Mesenchymal stem cell (in vitro differentiated cells and primary cell): Measurements from ENCODE around the gene CCDC120.

Experiments used
- DNase-seq: peaks from one replicate; pipeline ENCODE4 v3.0.0-alpha.2; 2013
- H2AFZ ChIP-seq: one replicate; pipeline ENCODE4 v1.6.1; 2013; ENCODE audit warnings: low read depth, mild to moderate bottlenecking, control low read depth, inconsistent platforms, low read length, moderate library complexity
- H2AK5ac ChIP-seq: 2 replicates; pipeline ENCODE4 v1.6.1; 2013; ENCODE audit warnings: low read length, moderate library complexity, mild to moderate bottlenecking, inconsistent platforms; ENCODE audit not compliant: severe bottlenecking
- H2BK120ac ChIP-seq: one replicate; pipeline ENCODE4 v1.6.1; 2013; ENCODE audit warnings: low read depth, mild to moderate bottlenecking, inconsistent platforms, low read length, moderate library complexity
- H2BK12ac ChIP-seq, 2 experiments: one replicate each; pipeline ENCODE4 v1.6.1; 2013; ENCODE audit warnings: inconsistent platforms in 2 of 2, low read length in 2 of 2, mild to moderate bottlenecking in 2 of 2, moderate library complexity in 2 of 2, control low read depth in 1 of 2
- H2BK15ac ChIP-seq: one replicate; pipeline ENCODE4 v1.6.1; 2013; ENCODE audit warnings: mild to moderate bottlenecking, low read depth, inconsistent platforms; ENCODE audit not compliant: poor library complexity, severe bottlenecking
- H2BK5ac ChIP-seq: 2 replicates; pipeline ENCODE4 v1.6.1; 2013; ENCODE audit warnings: low read depth, mild to moderate bottlenecking, low read length, control low read depth, inconsistent platforms; ENCODE audit not compliant: poor library complexity, severe bottlenecking
- H3K14ac ChIP-seq, 2 experiments: one replicate each; pipeline ENCODE4 v1.6.1; 2013; ENCODE audit warnings: inconsistent platforms in 2 of 2, low read length in 2 of 2, control low read depth in 1 of 2, mild to moderate bottlenecking in 1 of 2, moderate library complexity in 1 of 2
- H3K18ac ChIP-seq, 2 experiments: one replicate each; pipeline ENCODE4 v1.6.1; 2013; ENCODE audit warnings: inconsistent platforms in 2 of 2, low read length in 2 of 2, control low read depth in 1 of 2, low read depth in 1 of 2, mild to moderate bottlenecking in 1 of 2
- H3K23ac ChIP-seq, 2 experiments: one replicate each; pipeline ENCODE4 v1.6.1; 2013; ENCODE audit warnings: inconsistent platforms in 2 of 2, low read length in 2 of 2, mild to moderate bottlenecking in 2 of 2, moderate library complexity in 2 of 2, control low read depth in 1 of 2
- H3K27ac ChIP-seq: 2 replicates; pipeline ENCODE4 v1.5.1; 2013; ENCODE audit warnings: mild to moderate bottlenecking, moderate library complexity, low read length, control low read depth, inconsistent platforms; ENCODE audit not compliant: poor library complexity, severe bottlenecking
- H3K27me3 ChIP-seq, 2 experiments: 2 replicates each; pipeline versions ENCODE4 v1.6.1 to v1.7.0; 2013; ENCODE audit warnings: low read length in 2 of 2, mild to moderate bottlenecking in 2 of 2, moderate library complexity in 2 of 2, control low read depth in 1 of 2, inconsistent platforms in 1 of 2; ENCODE audit not compliant: control insufficient read depth in 1 of 2, insufficient read depth in 1 of 2
- H3K36me3 ChIP-seq, 2 experiments: 2 replicates each; pipeline versions ENCODE4 v1.6.1 to v1.7.0; 2013; ENCODE audit warnings: low read length in 2 of 2, control low read depth in 1 of 2, inconsistent platforms in 1 of 2, low read depth in 1 of 2, mild to moderate bottlenecking in 1 of 2; ENCODE audit not compliant: insufficient read depth in 2 of 2, control insufficient read depth in 1 of 2
- H3K4ac ChIP-seq, 2 experiments: one replicate each; pipeline ENCODE4 v1.6.1; 2013; ENCODE audit warnings: inconsistent platforms in 2 of 2, low read length in 2 of 2, mild to moderate bottlenecking in 2 of 2, moderate library complexity in 2 of 2, control low read depth in 1 of 2, low read depth in 1 of 2
- H3K4me1 ChIP-seq: 2 replicates; pipeline ENCODE4 v1.6.1; 2013; ENCODE audit warnings: low read depth, low read length, control low read depth; ENCODE audit not compliant: control insufficient read depth, insufficient read depth
- H3K4me2 ChIP-seq: 2 replicates; pipeline ENCODE4 v1.6.1; 2013; ENCODE audit warnings: low read length, mild to moderate bottlenecking, inconsistent platforms; ENCODE audit not compliant: poor library complexity, severe bottlenecking
- H3K4me3 ChIP-seq, 2 experiments: 2 replicates each; pipeline versions ENCODE4 v1.5.1 to v1.7.0; 2013; ENCODE audit warnings: low read length in 2 of 2, mild to moderate bottlenecking in 2 of 2, control low read depth in 1 of 2, low read depth in 1 of 2; ENCODE audit not compliant: insufficient read depth in 1 of 2
- H3K79me1 ChIP-seq: replicated peaks from 2 replicates; pipeline ENCODE4 v1.6.1; 2013; ENCODE audit warnings: mild to moderate bottlenecking, control low read depth, low read length, inconsistent platforms; ENCODE audit not compliant: poor library complexity, severe bottlenecking
- H3K9ac ChIP-seq: 2 replicates; pipeline ENCODE4 v1.7.0; 2013; ENCODE audit warnings: mild to moderate bottlenecking, low read length, moderate library complexity
- H3K9me3 ChIP-seq: 2 replicates; pipeline ENCODE4 v1.7.0; 2013; ENCODE audit warnings: mild to moderate bottlenecking, low read length; ENCODE audit not compliant: control insufficient read depth
- H4K8ac ChIP-seq: one replicate; pipeline ENCODE4 v1.6.1; 2013; ENCODE audit warnings: inconsistent platforms, mild to moderate bottlenecking, low read length, moderate library complexity
- H4K91ac ChIP-seq: one replicate; pipeline ENCODE4 v1.6.1; 2013; ENCODE audit warnings: mild to moderate bottlenecking, low read length, inconsistent platforms
- WGBS: methylation state at CpG from one replicate; pipeline ENCODE4 v1.1.7; 2013; ENCODE audit warnings: mixed read lengths; 5-methylcytosine and 5-hydroxymethylcytosine counted together

Gene CCDC120

GRCh38 chrX:49063715-49064114 lies 4.9 kb downstream of the CCDC120 start:
- no CpG with 5 or more reads among the region's 9 CpGs for WGBS
- H4K91ac ChIP-seq = no peak overlapping the region

GRCh38 chrX:49064303-49064702 lies 5.5 kb downstream of the CCDC120 start:
- Histone ChIP-seq H3K18ac (no peak overlapping the region), H3K4me1 (peaks cover 4% of the 10 kb centered on the region), H3K9ac (no peak overlapping the region), H3K27ac (no peak overlapping the region), H4K91ac (no peak overlapping the region), H3K4me3 (no peak overlapping the region), H2BK15ac (no peak overlapping the region), H2AK5ac (no peak overlapping the region), H4K8ac (no peak overlapping the region), H2AFZ (no peak overlapping the region), H3K4ac (no peak overlapping the region), H3K79me1 (peaks cover 17% of the 10 kb centered on the region), H3K4me2 (no peak overlapping the region), H3K23ac (no peak overlapping the region), H3K14ac (no peak overlapping the region), H2BK5ac (no peak overlapping the region), H3K9me3 (no peaks in the 10 kb centered on the region), H3K36me3 (peaks cover 10 to 63% of the 10 kb centered on the region in 2 experiments), H2BK12ac (no peak overlapping the region), H3K27me3 (peaks cover 0 to 3% of the 10 kb centered on the region in 2 experiments), H2BK120ac (no peak overlapping the region)
- no peak for DNase-seq
- WGBS = 97% methylated on average over 19 of the region's 20 CpGs

More at GRCh38 chrX:49063715-49064114, 4.9 kb downstream of the CCDC120 start:
- H3K4me3 ChIP-seq = no peak overlapping the region
- H2BK5ac ChIP-seq = no peak overlapping the region
- H2BK120ac ChIP-seq = no peak overlapping the region
- H3K18ac ChIP-seq = no peak overlapping the region
- peaks cover 0 to 5% of the 10 kb centered on the region in 2 experiments for H3K27me3 ChIP-seq
- H3K27ac ChIP-seq = no peak overlapping the region
- peaks cover 20% of the 10 kb centered on the region for H3K79me1 ChIP-seq
- no peak overlapping the region for H2BK15ac ChIP-seq
- no peak overlapping the region for H2BK12ac ChIP-seq
- peaks cover 4% of the 10 kb centered on the region for H3K4me1 ChIP-seq
- no peak overlapping the region for H4K8ac ChIP-seq
- no peak overlapping the region for H3K4ac ChIP-seq
- H2AK5ac ChIP-seq = no peak overlapping the region
- no peak overlapping the region for H3K23ac ChIP-seq
- H3K9me3 ChIP-seq = no peaks in the 10 kb centered on the region
- no peak overlapping the region for H2AFZ ChIP-seq
- peaks cover 10 to 58% of the 10 kb centered on the region in 2 experiments for H3K36me3 ChIP-seq
- no peak overlapping the region for H3K4me2 ChIP-seq
- no peak for DNase-seq
- no peak overlapping the region for H3K14ac ChIP-seq
- no peak overlapping the region for H3K9ac ChIP-seq

GRCh38 chrX:49064735-49065134 lies 5.9 kb downstream of the CCDC120 start:
- H2BK15ac ChIP-seq = no peak overlapping the region
- no peak overlapping the region for H4K8ac ChIP-seq
- no peak for DNase-seq
- no peak overlapping the region for H2BK5ac ChIP-seq
- no peak overlapping the region for H3K27ac ChIP-seq
- peaks cover 10 to 63% of the 10 kb centered on the region in 2 experiments for H3K36me3 ChIP-seq
- no peak overlapping the region for H2BK12ac ChIP-seq
- H3K9me3 ChIP-seq = no peaks in the 10 kb centered on the region
- H2BK120ac ChIP-seq = no peak overlapping the region
- no peak overlapping the region for H4K91ac ChIP-seq
- no peak overlapping the region for H3K9ac ChIP-seq
- H3K23ac ChIP-seq = no peak overlapping the region
- WGBS = 88% methylated on average over 7 of the region's 8 CpGs
- peaks cover 0 to 3% of the 10 kb centered on the region in 2 experiments for H3K27me3 ChIP-seq
- H2AFZ ChIP-seq = no peak overlapping the region
- no peak overlapping the region for H3K14ac ChIP-seq
- no peak overlapping the region for H2AK5ac ChIP-seq
- H3K79me1 ChIP-seq = peaks cover 16% of the 10 kb centered on the region
- H3K18ac ChIP-seq = no peak overlapping the region
- no peak overlapping the region for H3K4me3 ChIP-seq
- H3K4ac ChIP-seq = no peak overlapping the region
- peaks cover 2% of the 10 kb centered on the region for H3K4me1 ChIP-seq
- H3K4me2 ChIP-seq = no peak overlapping the region

GRCh38 chrX:49066278-49066677 lies 7.5 kb downstream of the CCDC120 start:
- no peak overlapping the region for H2AFZ ChIP-seq
- H3K9ac ChIP-seq = no peak overlapping the region
- H2BK15ac ChIP-seq = no peak overlapping the region
- H3K4me2 ChIP-seq = no peak overlapping the region
- no peak overlapping the region for H2BK12ac ChIP-seq
- H3K27ac ChIP-seq = no peak overlapping the region
- H3K27me3 ChIP-seq = no peaks in the 10 kb centered on the region
- no peak overlapping the region for H3K4me3 ChIP-seq
- no peak overlapping the region for H3K18ac ChIP-seq
- H4K91ac ChIP-seq = no peak overlapping the region
- H3K14ac ChIP-seq = no peak overlapping the region
- H3K79me1 ChIP-seq = peaks cover 10% of the 10 kb centered on the region
- H3K23ac ChIP-seq = no peak overlapping the region
- no peak for DNase-seq
- no peak overlapping the region for H2BK5ac ChIP-seq
- no peak overlapping the region for H2BK120ac ChIP-seq
- H3K4ac ChIP-seq = no peak overlapping the region
- no peak overlapping the region for H4K8ac ChIP-seq
- H3K9me3 ChIP-seq = no peaks in the 10 kb centered on the region
- WGBS = 91% methylated on average over 1 of the region's 2 CpGs
- no peak overlapping the region for H2AK5ac ChIP-seq
- H3K4me1 ChIP-seq = no peaks in the 10 kb centered on the region
- H3K36me3 ChIP-seq = peaks cover 10 to 63% of the 10 kb centered on the region in 2 experiments
